Measurements from ENCODE around the gene AFAP1. TPM values are rescaled to one million over a fixed set of nuclear protein-coding genes. Genes with fewer than 3 reads are reported as not detected.

The AFAP1 gene
- total RNA-seq, 1 donor from 2014 or later = 27.8 TPM

GRCh38 chr4:7868892-7869471 lies 70.7 kb downstream of the AFAP1 start:
- H3K27ac Mint-ChIP-seq (ENCODE audit: unreplicated experiment) = no peak overlapping the region
- no peak overlapping the region for H3K4me3 Mint-ChIP-seq (ENCODE audit: unreplicated experiment)

GRCh38 chr4:7868436-7868775 lies 71.3 kb downstream of the AFAP1 start:
- Mint-ChIP-seq H3K4me3 (ENCODE audit: unreplicated experiment) (no peak overlapping the region), H3K27me3 (ENCODE audit: unreplicated experiment) (peaks cover 4% of the 10 kb centered on the region), H3K9me3 (ENCODE audit: unreplicated experiment) (no peaks in the 10 kb centered on the region), H3K27ac (ENCODE audit: unreplicated experiment) (no peak overlapping the region), H3K4me1 (ENCODE audit: unreplicated experiment) (peaks cover 3% of the 10 kb centered on the region), H3K36me3 (ENCODE audit: low read depth, unreplicated experiment) (peaks cover 41% of the 10 kb centered on the region)
- no peak for DNase-seq (ENCODE audit: low spot score)
- TF ChIP-seq CTCF (IDR thresholded peaks at IDR 0.05; ENCODE audit: unreplicated experiment) = no peak

More at GRCh38 chr4:7868892-7869471, 70.7 kb downstream of the AFAP1 start:
- Mint-ChIP-seq H3K9me3 (ENCODE audit: unreplicated experiment) (no peaks in the 10 kb centered on the region), H3K4me1 (ENCODE audit: unreplicated experiment) (peaks cover 3% of the 10 kb centered on the region), H3K36me3 (ENCODE audit: low read depth, unreplicated experiment) (peaks cover 41% of the 10 kb centered on the region), H3K27me3 (ENCODE audit: unreplicated experiment) (peaks cover 4% of the 10 kb centered on the region)
- DNase-seq (ENCODE audit: low spot score) = no peak
- no peak for TF ChIP-seq CTCF (IDR thresholded peaks at IDR 0.05; ENCODE audit: unreplicated experiment)

GRCh38 chr4:7867701-7868435 lies 71.8 kb downstream of the AFAP1 start:
- H3K27me3 Mint-ChIP-seq (ENCODE audit: unreplicated experiment) = peaks cover 4% of the 10 kb centered on the region

GRCh38 chr4:7867191-7867590 lies 72.5 kb downstream of the AFAP1 start:
- no peak overlapping the region for H3K4me3 Mint-ChIP-seq (ENCODE audit: unreplicated experiment)
- TF ChIP-seq CTCF (IDR thresholded peaks at IDR 0.05; ENCODE audit: unreplicated experiment) = no peak
- peaks cover 41% of the 10 kb centered on the region for H3K36me3 Mint-ChIP-seq (ENCODE audit: low read depth, unreplicated experiment)
- H3K27ac Mint-ChIP-seq (ENCODE audit: unreplicated experiment) = no peak overlapping the region
- no peak for DNase-seq (ENCODE audit: low spot score)
- no peaks in the 10 kb centered on the region for H3K9me3 Mint-ChIP-seq (ENCODE audit: unreplicated experiment)
- H3K4me1 Mint-ChIP-seq (ENCODE audit: unreplicated experiment) = peaks cover 6% of the 10 kb centered on the region
- H3K27me3 Mint-ChIP-seq (ENCODE audit: unreplicated experiment) = peaks cover 4% of the 10 kb centered on the region

More at GRCh38 chr4:7867701-7868435, 71.8 kb downstream of the AFAP1 start:
- Mint-ChIP-seq H3K27ac (ENCODE audit: unreplicated experiment) (no peak overlapping the region), H3K4me1 (ENCODE audit: unreplicated experiment) (peaks cover 3% of the 10 kb centered on the region), H3K4me3 (ENCODE audit: unreplicated experiment) (no peak overlapping the region), H3K36me3 (ENCODE audit: low read depth, unreplicated experiment) (peaks cover 41% of the 10 kb centered on the region), H3K9me3 (ENCODE audit: unreplicated experiment) (no peaks in the 10 kb centered on the region)
- no peak for TF ChIP-seq CTCF (IDR thresholded peaks at IDR 0.05; ENCODE audit: unreplicated experiment)
- DNase-seq (ENCODE audit: low spot score) = no peak

- H3K27me3 Mint-ChIP-seq (ENCODE audit: unreplicated experiment) = peaks cover 7% of the 10 kb centered on the region
- no peak overlapping the region for H3K27ac Mint-ChIP-seq (ENCODE audit: unreplicated experiment)
- H3K36me3 Mint-ChIP-seq (ENCODE audit: low read depth, unreplicated experiment) = peaks cover 28% of the 10 kb centered on the region
- no peak for DNase-seq (ENCODE audit: low spot score)
- no peaks in the 10 kb centered on the region for H3K9me3 Mint-ChIP-seq (ENCODE audit: unreplicated experiment)
- H3K4me3 Mint-ChIP-seq (ENCODE audit: unreplicated experiment) = no peak overlapping the region
- TF ChIP-seq CTCF (IDR thresholded peaks at IDR 0.05; ENCODE audit: unreplicated experiment) = no peak
- H3K4me1 Mint-ChIP-seq (ENCODE audit: unreplicated experiment) = peaks cover 18% of the 10 kb centered on the region
Measured at GRCh38 chr4:7865533-7865932, 74.1 kb downstream of the AFAP1 start.

All from endothelial cell (in vitro differentiated cells).